Left cardiac atrium (tissue), 4 donors: ENCODE results near the gene KLHDC2. TPM values are rescaled to one million over a fixed set of nuclear protein-coding genes. Genes with fewer than 3 reads are reported as not detected.
"Not testable (repeated sequence)": the region's sequence is repeated elsewhere in the genome, so short reads cannot be mapped to it uniquely, and the experiment has no call there.

Experiments
- ATAC-seq, 2 donors: fragments of 200-7000 bp; cut with Tn5 transposase; one replicate each; pipeline ENCODE4 v1.9.1; 2020; ENCODE audit warnings: mild to moderate bottlenecking in 2 of 2, moderate library complexity in 2 of 2
- DNase-seq: peaks from one replicate; pipeline ENCODE4 v3.0.0-alpha.2; 2020
- intact Hi-C, 2 donors: fragments of 100-400 bp; cut with DNase I; formaldehyde crosslinking; loops; one replicate each; pipeline versions ENCODE4 v1.14.1 to v1.15.1; 2022 to 2023
- total RNA-seq, 2 donors: library from RNA; stranded (reverse); fragmentation: NEBNext Ultra II Directional; extraction: Animal tissue kit (Norgen Biotek cat#: 25700); gene quantifications; one replicate each; pipeline ENCODE4 v1.2.1, GENCODE V29; 2021
- donor health status: DM: no; HTN: yes; CAD: no.
- donor health status: DM: no; HTN: yes; CAD: no; lungs with severe emphysema.
- donor health status: DM: yes; HTN: yes; CAD: no.
- donor health status: Dilated cardiomyopathy.

The KLHDC2 gene
- total RNA-seq, 2 donors from 2014 or later = 54.8 to 67.1 TPM

DNA sequence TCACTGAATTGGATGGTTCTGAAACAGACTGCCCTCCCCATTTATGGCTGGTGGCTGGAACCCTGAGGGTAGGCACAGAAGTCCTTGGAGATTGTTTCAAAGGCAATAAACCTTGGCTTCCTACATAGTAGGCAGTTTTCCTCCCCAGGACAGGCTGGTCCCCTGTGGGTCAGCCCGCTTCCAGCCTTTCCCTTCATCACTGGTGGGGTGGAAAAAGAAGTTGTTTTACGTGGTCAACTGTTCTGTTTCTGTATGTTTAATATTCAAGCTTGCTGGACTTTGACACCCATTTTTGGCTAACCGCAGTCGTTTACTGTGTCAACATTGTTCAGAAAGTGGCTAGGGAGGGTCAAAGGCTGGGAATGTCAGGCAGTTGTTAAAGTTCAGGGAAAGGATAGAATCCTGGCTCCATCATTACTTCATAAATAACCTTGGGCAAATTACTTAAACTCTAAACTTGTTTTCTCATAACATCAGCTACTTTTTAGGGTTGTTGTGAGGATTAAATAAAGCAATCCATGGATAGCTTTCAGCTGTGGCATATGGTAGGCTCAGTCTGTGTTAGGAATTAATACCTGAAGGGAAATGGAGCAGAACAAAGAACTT, 2.4 kb downstream of the KLHDC2 start:
- DNase-seq (no peak), ATAC-seq (no peak)
- intact Hi-C loops = loop anchor here in 1 of 2 donors (5.0 kb wide), 1 partner anchor 138 kb away; no protein-coding TSS in a partner anchor

DNA sequence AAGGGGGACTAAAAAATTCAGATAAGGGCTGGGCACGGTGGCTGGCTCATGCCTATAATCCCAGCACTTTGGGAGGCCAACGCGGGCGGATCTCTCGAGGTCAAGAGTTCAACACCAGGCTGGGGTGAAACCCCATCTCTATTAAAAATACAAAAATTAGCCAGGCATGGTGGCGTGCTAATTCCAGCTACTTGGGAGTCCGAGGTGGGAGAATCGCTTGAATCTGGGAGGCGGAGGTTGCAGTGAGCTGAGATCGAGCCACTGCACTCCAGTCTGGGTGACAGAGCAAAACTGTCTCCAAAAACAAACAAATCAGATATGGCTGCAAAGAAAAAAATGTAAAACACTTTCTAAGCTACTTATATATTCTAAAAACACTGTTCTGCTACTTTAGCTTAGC, 3.7 kb downstream of the KLHDC2 start:
- intact Hi-C loops = loop anchor here in 1 of 2 donors (5.0 kb wide), 1 partner anchor 139 kb away; no protein-coding TSS in a partner anchor
- ATAC-seq, DNase-seq: not testable (repeated sequence)

DNA sequence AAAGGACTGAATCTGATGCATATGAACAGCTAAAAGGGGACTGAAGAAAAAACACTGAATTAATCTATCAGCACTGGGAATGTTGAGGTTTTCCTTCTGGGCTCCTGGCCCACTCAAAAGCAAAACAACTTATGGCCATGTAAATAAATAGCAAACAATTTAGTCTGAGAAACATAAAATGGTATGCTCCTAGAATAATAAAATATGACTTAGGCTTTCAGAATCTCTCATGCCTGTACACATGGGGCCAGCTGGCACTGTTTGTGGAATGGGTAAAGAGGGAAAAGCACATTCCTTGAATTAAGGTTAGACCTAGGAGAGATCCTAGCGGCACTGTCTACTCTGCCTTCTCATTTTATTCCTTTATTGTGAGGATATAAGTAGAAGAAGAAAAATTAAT, 6.2 kb downstream of the KLHDC2 start:
- DNase-seq (no peak), ATAC-seq (no peak)
- intact Hi-C loops = loop anchor here in 1 of 2 donors (5.0 kb wide), 1 partner anchor 142 kb away; no protein-coding TSS in a partner anchor

DNA sequence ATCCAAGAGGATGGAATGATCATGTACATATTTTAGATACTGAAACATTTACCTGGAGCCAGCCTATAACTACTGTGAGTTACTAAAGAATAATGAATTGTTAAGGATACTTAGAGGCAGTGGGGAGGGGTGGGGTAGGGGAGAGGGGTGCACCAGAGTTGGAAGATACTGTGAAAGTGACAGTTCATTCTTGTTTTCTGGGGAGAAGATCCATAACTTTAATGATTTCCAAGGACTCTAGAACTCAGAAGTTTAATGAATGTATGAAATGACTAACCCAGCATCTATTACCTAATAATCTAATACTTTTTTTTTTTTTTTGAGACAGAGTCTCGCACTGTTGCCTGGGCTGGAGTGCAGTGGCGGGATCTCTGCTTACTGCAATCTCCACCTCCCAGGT, 10.5 kb downstream of the KLHDC2 start:
- intact Hi-C loops = no loop called here
- no peak for ATAC-seq

DNA sequence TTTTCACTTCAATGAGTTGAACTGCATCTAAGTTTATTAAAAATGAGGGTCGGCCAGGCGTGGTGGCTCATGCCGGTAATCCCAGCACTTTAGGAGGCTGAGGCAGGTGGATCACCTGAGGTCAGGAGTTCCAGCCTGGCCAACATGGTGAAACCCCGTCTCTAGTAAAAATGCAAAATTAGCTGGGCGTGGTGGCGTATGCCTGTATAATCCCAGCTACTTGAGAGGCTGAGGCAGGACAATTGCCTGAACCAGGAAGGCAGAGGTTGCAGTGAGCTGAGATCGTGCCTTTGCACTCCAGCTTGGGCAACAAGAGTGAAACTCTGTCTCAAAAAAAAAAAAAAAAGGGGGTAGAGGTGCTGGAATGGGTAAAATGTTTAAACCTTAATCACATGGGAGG, 13.1 kb downstream of the KLHDC2 start:
- intact Hi-C loops = loop anchor here in 1 of 2 donors (5.0 kb wide), 1 partner anchor 46 kb away; no protein-coding TSS in a partner anchor
- DNase-seq, ATAC-seq: not testable (repeated sequence)

More for the DNA sequence above, 10.5 kb downstream of the KLHDC2 start:
- DNase-seq = no peak

DNA sequence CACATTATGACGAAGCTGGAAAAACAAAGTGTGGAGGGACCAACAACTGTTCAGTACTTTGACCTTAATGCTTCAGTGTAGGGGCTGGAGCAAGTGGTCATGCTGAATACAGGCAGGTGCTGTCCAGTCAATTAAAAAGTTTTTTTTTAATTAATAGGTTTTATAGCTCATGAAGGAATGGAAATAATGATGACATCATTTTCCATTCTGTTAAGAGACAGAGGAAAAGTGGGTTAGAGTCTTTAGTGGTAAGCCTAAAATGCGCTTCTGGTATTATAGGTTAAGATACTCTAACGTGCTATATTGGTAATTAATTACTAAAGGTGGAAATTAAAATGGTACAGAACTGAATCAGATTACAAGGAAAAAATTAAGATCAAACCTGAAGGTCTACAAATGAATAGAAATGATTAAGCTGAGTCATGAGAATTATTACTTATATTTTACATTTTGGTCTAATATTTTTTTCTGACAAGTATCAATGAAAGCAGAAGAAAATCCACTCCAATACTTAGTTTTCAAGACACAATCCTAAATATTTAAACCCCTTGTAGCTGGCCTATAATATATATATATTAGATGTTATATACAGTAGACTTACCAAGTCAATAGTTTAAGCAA, 15.6 kb downstream of the KLHDC2 start:
- DNase-seq = no peak
- intact Hi-C loops = loop anchor here in 1 of 2 donors (5.0 kb wide), 1 partner anchor 44 kb away; no protein-coding TSS in a partner anchor
- no peak for ATAC-seq

DNA sequence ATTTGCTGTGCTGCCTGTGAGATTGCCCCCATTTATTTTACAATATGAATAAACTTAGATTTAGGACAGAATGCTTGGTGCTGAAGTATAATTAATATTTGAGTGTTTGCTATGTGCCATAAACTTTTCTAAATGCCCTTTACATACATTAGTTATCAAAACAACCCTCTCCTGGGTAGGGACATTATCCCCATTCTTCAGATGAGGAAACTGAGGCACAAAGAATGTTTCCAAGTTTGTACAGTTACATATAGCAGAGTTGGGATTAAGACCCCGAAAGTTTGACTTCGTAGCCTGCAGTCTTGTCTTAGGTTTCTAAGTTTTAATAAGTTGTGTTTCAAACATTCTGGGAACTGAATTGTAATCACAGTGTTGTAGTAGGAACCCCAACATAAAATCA, 18.4 kb downstream of the KLHDC2 start:
- DNase-seq (no peak), ATAC-seq (no peak)
- intact Hi-C loops = no loop called here

DNA sequence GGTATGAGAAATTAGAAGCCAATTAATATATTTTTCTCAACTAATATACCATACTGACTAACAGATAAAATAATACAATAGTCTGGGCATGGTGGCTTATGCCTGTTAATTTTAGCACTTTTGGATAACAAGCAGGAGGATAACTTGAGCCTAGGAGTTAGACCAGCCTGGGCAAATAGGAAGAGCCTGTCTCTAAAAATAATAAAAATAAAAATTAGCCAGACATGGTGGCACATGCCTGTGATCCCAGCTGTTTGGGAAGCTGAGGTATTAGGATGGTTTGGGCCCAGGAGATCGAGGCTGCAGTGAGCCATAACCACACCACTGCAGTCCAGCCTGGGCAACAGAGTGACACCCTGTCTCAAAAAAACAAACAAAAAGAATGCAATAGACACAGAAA, 24.7 kb downstream of the KLHDC2 start:
- no peak for ATAC-seq
- DNase-seq = no peak
- intact Hi-C loops = no loop called here

DNA sequence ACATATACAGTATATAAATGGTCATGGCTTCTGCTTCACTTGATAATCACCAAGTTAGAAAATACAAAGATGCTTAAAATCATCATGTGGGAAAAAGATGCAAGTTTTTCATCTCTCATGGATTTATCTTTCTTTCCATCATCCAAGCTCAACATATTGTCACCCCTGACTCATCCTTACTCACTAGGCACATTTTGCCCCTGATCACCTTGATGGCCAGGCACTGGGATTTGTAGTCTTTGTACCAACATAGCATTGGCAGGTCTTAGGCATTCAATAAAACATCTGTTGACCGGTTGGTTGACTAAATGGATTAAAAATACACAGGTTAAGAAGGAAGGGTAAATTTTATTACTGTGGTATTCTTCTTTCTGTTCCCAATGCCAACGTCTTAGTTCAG, 28.1 kb downstream of the KLHDC2 start:
- DNase-seq (no peak), ATAC-seq (no peak)
- intact Hi-C loops = loop anchor here in 1 of 2 donors (5.0 kb wide), 1 partner anchor 36 kb away; no protein-coding TSS in a partner anchor

DNA sequence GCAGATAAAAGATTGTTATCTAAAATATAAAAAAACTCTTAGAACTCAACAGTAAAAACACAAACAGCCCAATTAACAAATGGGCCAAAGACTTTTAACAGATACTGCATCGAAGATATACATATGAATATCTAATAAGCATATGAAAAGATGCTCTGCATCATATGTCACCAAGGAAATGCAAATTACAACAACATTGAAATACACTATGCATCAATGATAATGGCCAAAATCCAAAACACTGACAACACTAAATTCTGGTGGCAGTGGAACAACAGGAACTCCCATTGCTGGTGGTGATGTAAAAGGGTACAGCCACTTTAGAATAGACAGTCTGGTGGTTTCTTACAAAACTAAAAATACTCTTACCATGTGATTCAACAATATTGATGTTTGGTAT, 40.8 kb downstream of the KLHDC2 start:
- no peak for DNase-seq
- intact Hi-C loops = no loop called here
- no peak for ATAC-seq

DNA sequence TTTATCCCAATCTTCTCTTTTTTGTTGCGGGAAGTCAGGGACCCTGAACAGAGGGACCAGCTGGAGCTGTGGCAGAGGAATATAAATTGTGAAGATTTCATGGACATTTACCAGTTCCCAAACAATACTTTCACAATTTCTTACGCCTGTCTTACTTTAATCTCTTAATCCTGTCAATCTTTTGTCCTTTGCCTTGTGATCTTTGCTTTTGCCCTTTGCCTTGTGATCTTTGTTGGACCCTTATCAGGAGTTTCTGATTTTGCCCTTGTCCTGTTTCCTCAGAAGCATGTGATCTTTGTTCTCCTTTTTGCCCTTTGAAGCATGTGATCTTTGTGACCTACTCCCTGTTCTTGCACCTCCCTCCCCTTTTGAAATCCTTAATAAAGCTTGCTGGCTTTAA, 48.2 kb downstream of the KLHDC2 start:
- DNase-seq, intact Hi-C loops, ATAC-seq: not testable (repeated sequence)

DNA sequence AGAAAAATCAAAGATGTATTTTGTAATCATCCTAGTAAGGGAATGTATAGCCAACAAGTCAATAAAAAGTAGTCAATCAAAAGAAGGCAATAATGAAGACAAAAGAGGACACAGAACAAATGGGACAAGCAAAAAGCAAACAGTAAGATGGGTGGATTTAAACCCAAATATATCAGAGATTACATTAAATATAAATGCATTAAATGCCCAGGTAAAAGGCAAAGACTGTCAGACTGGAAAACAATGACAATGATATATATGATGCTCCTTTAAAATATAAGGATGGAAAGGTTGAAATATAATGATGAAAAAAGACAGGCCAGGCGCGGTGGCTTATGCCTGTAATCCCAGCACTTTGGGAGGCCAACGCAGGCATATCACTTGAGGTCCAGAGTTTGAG, 48.9 kb downstream of the KLHDC2 start:
- intact Hi-C loops = no loop called here
- ATAC-seq (no peak), DNase-seq (no peak)

DNA sequence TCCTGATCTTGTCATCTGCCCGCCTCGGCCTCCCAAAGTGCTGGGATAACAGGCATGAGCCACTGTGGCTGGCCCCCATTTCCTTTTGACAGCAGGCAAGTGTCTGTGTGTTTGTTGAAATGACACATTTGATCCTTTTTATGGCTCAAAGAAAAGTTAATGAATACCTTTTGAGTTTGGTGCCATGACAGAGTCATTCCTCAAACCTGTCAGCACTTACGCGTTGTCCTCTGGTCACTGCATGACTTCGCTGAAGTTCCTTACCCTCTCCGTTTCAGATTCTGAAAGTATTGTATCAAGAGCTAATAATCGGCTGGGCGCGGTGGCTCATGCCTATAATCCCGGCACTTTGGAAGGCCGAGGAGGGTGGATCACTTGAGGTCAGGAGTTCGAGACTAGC, 52.2 kb downstream of the KLHDC2 start:
- intact Hi-C loops = no loop called here
- no peak for ATAC-seq

DNA sequence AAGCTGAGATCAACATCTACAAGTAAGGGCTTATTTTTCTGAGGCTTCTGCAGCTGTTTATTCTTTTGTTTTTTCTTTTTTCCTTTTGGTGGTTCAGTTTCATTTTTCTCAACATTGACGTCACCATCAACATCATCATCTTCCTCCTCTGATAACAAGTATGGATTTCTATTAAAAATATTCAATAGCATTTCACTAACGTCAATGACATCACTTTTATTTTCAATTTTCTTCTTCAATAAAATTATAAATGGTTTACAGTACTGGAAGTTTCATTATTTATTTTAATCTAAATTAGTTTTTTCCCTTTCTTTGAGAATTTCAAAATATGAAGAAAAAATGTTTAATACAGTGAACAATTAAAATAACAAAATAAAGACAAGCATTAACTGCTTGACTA, 60.7 kb downstream of the KLHDC2 start:
- no peak for ATAC-seq
- DNase-seq = no peak
- intact Hi-C loops = loop anchor here in 1 of 2 donors (5.0 kb wide), 1 partner anchor 46 kb away; no protein-coding TSS in a partner anchor

More for the DNA sequence above, 52.2 kb downstream of the KLHDC2 start:
- DNase-seq = no peak

Other genes with a start within 250 kb of the KLHDC2 start
- 1,000 to 10,000 TPM in 1 of 2 donors, 100 to 1,000 TPM in 1; 895 to 1,080 TPM for gene RPS29, start 181.8 kb upstream of the KLHDC2 start, total RNA-seq
- 1 to 10 TPM; 6.2 to 7.4 TPM for gene LRR1, start 169.2 kb upstream of the KLHDC2 start, total RNA-seq
- gene RPL36AL, start 147.5 kb upstream of the KLHDC2 start, total RNA-seq = 100 to 1,000 TPM; 131 to 149 TPM
- 10 to 100 TPM; 16.6 to 24.7 TPM for gene MGAT2, start 147.4 kb upstream of the KLHDC2 start, total RNA-seq
- gene DNAAF2, start 132.9 kb upstream of the KLHDC2 start, total RNA-seq = 1 to 10 TPM; 4.9 to 7.0 TPM
- gene POLE2, start 79.9 kb upstream of the KLHDC2 start, total RNA-seq = 1 to 10 TPM; 1.0 to 1.2 TPM
- gene KLHDC1, start 75.0 kb upstream of the KLHDC2 start, total RNA-seq = 10 to 100 TPM in 1 of 2 donors, 1 to 10 TPM in 1; 6.5 to 11.8 TPM
- gene NEMF, start 84.6 kb downstream of the KLHDC2 start, total RNA-seq = 10 to 100 TPM; 48.6 to 60.5 TPM
- 10 to 100 TPM; 28.6 to 38.0 TPM for gene ARF6, start 124.9 kb downstream of the KLHDC2 start, total RNA-seq